DLD1 (cell line): ENCODE measurements around the gene SLC26A5.
"Not testable (repeated sequence)": the region's sequence is repeated elsewhere in the genome, so short reads cannot be mapped to it uniquely, and the experiment has no call there.

ENCODE experiments used
- in situ Hi-C: cut with HindIII; loops from 2 replicates; pipeline ENCODE4 v1.10.0; 2017; ENCODE audit warnings: low sequenced_read_pairs

The SLC26A5 gene, protein sequence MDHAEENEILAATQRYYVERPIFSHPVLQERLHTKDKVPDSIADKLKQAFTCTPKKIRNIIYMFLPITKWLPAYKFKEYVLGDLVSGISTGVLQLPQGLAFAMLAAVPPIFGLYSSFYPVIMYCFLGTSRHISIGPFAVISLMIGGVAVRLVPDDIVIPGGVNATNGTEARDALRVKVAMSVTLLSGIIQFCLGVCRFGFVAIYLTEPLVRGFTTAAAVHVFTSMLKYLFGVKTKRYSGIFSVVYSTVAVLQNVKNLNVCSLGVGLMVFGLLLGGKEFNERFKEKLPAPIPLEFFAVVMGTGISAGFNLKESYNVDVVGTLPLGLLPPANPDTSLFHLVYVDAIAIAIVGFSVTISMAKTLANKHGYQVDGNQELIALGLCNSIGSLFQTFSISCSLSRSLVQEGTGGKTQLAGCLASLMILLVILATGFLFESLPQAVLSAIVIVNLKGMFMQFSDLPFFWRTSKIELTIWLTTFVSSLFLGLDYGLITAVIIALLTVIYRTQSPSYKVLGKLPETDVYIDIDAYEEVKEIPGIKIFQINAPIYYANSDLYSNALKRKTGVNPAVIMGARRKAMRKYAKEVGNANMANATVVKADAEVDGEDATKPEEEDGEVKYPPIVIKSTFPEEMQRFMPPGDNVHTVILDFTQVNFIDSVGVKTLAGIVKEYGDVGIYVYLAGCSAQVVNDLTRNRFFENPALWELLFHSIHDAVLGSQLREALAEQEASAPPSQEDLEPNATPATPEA

DNA sequence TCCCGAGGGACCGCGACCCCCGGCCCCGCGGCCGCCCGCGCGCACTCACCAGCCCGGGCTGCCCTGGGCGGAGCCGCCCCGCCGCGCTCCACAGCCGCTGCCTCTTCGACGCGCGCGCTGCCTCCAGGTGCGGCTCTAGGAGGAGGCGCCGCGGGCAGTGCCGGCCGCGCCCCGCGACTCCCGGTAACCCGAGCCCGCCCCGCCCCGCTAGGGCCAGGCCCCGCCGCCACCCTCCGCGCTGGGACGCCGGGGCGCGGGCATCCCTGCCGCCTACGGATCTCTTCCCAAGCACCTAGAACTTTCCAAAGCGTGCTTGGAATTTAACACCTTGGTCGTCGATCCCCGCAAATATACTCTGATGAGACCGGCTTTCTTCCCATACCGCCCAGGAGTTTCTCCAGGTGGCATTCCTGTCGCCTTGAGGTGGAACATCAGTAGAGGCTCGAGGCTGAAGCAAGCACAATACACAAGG, at the start of gene SLC26A5:
Gene SLC26A5, minus strand, starts transcription at position 159 of the 472 bp plus-strand sequence. CDS start 24,693 bp downstream, outside the sequence.
- in situ Hi-C loops = no loop called here

DNA sequence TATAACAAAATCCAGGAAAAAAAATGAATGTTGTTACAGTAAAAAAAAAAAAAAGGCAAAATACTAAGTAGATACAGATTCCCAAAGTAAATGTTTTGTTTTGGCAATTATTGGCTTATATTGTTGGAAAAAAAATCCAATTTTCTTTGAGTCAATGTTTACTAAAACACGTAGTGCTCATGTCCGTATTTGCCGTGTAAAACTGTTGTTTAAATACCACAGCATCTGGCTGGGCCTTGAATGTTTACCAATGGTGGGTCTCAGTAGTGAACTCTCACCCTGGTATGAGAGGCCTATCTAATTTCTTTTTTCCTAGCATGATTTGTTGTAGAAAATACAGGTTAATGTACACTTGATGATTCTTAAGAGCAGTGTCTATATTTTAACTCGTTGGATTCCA, 41.4 kb upstream of the SLC26A5 start:
- in situ Hi-C loops = no loop called here

DNA sequence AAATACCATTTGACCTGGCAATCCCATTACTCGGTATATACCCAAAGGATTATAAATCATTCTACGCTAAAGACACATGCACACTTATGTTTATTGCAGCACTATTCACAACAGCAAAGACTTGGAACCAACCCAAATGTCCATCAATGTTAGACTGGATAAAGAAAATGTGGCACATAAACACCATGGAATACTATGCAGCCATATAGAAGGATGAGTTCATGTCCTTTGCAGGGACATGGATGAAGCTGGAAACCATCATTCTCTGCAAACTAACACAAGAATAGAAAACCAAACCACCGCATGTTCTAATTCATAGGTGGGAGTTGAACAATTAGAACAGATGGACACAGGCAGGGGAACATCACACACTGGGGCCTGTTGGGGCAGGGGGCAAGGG, 40.9 kb upstream of the SLC26A5 start:
- in situ Hi-C loops = not testable (repeated sequence)

DNA sequence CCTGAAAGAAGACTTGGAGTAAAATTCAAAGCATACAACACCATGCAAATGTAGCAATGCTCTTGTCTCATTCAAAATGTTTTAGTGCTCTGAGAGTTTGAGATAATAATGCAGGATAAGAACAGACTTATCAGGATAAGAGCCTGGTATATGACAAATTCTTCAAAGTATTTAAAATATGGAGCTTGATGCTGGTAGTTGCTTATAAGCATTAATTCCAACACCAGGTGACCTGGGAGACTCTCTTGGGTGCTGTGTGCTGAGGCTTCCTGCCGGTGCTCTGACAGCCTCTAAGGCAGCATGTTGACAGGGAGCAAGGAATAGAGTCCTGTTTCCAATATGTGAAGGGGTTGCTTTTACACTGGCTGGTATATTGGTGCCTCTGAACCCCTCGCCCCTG, 34.8 kb upstream of the SLC26A5 start:
- in situ Hi-C loops = no loop called here

DNA sequence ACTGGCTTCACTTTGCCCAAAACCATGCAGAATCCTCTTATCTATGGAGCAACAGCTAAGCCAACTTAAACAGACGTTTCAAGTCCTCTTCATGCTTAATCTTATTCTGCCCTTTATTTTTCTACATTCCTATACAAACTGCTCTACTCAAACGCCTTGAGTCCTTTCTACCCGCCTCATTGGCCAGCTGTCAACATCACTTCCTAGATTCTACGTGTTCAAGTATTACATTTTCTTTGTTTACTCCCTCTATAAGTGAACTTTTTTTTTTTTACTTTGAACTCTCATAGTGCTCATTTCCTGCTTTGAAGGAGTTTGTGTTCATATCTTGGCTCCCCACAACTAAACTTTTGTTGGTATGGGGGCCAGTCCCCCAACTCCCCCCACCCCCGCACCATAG, 28.9 kb upstream of the SLC26A5 start:
- in situ Hi-C loops = no loop called here

DNA sequence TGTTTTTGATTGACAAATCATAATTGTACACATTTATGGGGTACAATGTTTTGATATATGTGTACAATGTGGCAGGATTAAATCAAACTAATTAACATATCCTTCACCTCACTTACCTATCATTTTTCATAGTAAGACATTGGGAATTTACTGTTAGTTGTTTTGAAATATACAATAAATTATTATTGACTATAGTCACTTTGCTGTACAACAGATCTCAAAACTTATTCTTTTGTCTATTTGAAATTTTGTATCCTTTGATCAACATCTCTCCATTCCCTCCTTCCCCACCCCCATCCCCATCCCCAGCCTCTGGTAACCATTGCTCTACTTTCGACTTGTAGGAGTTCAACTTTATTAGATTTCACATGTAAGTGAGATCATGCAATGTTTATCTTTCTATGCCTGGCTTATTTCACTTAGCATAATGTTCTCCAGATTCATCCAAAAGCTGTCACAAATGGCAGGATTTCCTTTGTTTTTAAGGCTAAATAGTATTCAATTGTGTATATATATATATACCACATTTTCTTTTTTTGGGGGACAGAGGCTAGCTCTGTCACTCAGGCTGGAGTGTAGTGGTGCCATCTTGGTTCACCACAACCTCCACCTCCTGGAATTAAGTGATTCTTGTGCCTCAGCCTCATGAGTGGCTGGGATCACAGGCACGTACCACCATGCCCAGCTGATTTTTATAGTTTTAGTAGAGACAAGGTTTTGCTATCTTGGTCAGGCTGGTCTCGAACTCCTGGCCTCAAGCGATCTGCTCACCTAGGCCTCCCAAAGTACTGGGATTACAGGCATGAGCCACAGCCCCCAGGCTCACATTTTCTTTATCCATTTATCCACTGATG, 23.3 kb upstream of the SLC26A5 start:
- in situ Hi-C loops = no loop called here

DNA sequence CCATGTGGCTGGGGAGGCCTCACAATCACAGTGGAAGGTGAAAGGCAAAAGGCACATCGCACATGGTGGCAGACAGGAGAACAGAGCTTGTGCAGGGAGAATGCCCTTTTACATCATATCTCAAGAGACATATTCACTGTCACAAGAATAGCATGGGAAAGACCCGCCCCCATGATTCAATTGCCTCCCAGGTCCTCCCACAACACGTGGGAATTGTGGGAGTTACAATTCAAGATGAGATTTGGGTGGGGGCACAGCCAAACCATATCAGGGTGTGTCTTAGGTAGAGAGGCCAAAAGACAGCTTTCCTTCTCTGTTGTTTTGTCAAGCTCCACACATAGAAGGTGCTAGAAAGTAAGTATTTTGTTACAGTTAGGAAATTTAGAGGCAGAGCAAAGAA, 20.8 kb upstream of the SLC26A5 start:
- in situ Hi-C loops = no loop called here

DNA sequence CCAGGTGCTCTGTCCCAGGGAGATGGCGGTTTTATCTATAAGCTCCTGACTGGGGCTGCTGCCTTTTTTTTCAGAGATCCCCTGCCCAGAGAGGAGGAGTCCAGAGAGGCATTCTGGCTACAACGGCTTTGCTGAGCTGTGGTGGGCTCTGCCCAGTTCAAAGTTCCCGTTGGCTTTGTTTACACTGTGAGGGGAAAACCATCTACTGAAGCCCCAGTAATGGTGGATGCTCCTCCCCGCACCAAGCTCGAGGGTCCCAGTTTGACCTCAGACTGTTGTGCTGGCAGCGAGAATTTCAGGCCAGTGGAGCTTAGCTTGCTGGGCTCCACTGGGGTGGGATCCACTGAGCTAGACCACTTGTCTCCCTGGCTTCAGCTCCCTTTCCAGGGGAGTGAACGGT, 16.4 kb upstream of the SLC26A5 start:
- in situ Hi-C loops = no loop called here

DNA sequence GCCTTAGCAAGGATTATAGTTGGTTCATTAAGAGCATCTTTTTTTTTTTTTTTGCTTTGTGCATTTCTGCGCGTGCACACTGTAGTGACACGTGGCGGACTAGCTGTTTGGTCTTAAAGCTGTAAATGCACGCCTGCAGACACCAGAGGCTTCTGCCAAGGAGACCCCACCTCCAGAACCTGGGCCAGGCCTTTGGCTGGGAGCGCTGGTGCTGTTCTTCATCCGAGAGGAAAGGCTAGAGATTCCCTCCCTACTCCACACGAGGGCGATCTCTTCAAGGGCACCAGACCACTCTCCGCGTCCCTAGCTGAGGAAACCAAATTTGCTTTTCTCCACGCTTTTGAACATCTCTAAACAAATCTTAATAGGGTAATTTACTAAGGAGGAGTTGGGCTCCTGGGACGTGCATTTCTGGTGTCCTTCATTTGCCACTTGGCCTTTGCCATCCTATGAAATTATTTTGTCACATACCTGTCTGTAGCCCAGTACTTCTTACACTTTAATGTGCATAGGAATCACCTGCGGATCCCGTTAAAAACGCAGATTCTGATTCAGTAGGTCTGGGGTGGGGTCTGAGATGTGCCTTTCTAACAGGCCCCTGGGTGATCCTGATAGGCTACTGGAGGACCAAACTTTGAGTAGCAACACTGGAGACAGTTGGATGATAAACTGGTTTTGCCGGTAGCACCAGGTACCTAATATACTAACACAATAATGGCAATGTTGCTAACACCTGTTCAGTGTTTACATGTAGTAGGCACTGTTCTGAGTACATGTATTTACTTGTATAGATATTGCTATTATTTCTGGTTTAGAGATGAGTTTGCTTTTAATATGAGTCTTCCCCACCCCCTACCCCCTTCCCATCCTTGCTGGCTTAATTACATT, 1.3 kb upstream of the SLC26A5 start:
- in situ Hi-C loops = no loop called here

DNA sequence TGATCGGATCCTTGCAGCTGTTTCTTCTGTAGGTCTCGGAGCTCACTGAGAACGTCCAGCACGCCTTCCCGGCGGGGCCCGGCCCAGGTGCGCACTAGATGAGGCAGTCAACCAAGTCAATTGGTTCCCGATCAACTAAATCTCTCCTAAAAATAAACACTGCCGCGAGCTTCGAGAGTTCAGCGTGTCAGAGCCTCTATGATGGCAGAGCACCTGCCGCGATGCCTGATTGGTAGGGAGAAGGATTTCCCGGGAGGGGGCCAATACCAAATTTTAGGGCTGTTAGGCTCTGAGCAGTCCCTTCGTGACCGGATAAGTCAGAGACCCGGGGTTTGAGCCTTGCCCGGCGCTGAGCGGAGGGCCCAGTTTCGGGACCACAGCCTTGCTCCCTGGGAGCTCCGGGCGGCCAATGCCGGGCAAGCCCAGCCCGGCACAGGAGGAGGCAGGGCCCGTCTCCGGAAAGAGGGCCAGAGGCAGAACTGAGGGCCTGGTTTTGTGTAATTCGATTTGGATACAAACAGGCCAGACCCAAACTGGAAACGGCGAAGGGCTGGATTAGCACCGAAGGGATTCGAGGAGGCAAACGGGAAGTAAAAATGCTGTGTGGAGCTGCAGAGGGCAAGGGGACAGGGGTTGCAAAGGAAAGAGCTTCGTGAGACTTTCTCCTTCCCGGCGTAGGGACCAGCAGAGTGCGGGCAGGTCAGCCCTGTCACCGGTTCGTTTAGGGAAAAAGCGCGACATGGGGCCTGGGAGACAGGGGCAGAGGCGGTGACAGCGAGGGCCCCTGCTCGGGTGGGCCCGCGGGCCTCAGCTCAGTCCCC, 569 bp downstream of the SLC26A5 start:
- in situ Hi-C loops = no loop called here

DNA sequence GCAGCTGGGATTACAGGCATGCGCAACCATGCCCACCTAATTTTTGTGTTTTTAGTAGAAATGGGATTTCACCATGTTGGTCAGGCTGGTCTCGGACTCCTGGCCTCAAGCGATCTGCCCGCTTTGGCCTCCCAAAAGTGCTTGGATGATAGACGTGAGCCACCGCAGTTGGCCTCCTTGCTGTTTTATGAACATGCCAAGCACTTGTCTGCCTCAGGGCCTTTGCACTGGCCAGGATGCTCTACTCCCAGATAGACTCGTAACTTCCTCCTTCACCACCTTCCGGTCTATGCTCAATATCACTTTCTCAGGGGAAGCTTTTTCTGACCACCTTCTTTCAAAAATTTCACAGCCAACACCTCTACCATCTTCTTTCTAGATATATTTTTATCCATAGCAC, 6.3 kb downstream of the SLC26A5 start:
- in situ Hi-C loops = no loop called here

DNA sequence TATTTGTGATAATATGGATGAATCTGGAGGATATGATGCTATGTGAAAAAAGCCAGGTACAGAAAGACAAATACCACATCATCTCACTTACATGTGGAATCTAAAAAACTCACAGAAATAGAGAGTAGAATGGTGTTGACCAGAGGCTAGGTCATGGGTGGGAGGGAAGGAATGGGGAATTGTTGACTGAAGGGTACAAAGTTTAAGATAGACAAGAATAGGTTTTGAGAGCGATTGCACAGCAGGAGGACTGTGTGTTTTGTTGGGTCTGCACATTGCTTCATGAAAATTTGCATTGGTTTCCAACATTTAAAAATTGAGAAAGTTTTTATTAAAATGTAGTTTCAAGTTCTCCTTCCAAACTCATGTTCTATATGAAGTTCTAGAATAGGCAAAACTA, 8.4 kb downstream of the SLC26A5 start:
- in situ Hi-C loops = no loop called here

DNA sequence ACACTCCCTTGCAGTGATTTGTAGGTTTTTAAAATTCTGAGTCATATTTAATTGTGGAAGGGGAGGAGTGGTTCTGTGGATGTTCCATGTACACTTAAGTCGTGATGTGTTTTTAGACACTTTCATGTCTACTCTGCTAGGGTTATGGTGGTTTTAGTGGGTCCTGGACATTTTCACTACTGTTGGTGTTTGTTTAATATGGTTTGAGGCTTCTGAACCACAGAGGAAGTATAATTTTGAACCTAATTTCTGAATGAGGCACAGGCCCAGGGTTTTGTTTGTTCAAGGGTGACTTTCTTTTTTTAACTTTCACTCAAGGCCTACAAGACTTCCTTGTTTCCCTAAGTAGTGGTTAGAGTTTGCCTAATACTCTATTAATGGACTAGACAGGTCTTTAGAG, 13.3 kb downstream of the SLC26A5 start:
- in situ Hi-C loops = no loop called here

DNA sequence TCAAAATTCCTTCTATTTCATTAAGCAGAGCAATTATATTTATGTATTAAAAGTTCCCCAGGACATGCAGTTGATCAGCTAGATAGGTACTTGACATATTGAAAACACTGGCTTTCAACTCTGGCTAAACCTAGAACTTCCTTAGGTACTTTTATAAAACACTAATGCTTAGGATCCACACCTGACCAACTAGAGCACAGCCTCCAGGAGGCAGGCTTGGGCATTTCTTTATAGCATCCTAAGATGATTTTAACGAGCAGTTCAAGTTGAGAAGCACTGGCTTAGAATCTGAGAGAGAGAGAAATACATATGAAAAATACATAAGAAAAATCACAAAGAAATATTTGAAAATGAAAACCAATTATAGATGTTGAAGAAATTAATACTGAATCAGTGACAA, 20.8 kb downstream of the SLC26A5 start:
- in situ Hi-C loops = no loop called here

DNA sequence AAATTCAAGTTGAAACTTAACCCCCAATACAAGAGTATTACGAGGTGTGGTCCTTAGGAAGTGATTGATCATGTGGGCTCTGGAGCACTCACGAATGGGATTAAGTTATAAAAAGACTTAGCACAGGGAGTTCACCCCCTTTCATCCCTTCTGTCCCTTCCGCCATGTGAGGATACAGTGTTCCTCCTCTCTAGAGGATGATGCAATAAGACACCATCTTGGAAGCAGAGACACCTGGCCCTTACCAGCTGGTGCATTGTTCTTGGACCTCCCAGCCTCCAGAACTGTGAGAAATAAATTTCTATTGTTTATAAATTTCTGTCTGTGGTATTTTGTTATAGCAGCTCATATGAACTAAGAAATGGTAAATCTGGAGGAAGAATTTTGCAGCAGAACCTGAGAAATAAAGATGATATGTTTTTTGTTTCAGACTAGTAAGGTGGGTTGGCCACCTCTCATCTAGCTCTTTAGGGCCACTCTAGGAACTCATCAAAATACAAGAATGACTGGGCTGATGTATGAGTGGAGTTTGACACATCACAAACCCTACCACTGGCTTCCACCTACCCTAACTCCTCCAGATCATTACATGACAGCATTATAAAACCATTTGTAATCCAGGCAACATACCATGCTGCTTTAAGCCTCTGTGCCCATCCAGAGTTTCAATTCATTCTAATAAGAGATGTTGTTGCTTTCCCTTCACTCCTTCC, 22.4 kb downstream of the SLC26A5 start:
- in situ Hi-C loops = no loop called here

DNA sequence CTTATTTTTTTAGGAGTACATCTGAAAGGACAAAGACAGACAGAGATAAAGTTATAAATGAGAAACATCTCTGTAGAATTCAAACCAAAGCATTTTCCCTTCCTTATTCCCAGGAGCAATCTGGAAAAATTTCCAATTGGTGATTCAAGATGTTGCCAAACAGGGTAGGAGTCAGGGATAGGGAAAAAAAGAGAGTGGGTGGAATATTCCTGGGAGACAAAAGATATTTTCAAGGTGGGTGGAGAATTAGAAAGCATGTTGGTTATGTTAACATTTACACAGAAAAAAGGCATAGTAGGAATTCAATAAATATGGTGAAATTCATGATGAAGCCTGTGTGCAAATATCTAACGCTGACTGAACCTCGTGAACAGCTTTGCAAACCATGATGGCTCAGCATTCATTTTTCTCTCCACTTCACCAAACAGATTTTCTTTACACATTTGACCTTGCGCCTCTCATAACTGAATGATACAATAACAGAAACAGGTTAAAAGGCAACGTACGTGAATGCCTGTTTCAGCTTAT, 25.1 kb downstream of the SLC26A5 start:
- in situ Hi-C loops = no loop called here

DNA sequence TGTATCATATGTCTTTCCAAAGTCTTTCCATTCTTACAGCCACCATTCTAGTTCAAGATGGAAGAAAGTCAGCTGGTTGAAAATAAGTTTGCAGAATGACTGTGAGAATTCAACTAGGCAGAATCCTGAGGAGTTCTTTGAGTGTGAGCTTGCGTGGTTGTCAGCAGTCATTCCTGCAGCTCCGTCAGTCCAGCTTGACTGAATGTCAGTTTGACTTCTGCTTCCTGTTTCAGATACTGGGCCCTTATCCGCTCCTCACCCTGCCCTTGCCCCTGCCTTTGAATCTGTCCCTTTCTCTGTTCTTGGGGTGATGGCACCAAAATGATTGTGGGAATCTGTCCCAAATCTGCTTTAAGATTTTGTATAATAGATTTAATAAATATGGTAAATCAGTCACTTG, 27.8 kb downstream of the SLC26A5 start:
- in situ Hi-C loops = loop anchor here (10.0 kb wide), 1 partner anchor 123 kb away; the partner anchor contains the start of gene PMPCB

DNA sequence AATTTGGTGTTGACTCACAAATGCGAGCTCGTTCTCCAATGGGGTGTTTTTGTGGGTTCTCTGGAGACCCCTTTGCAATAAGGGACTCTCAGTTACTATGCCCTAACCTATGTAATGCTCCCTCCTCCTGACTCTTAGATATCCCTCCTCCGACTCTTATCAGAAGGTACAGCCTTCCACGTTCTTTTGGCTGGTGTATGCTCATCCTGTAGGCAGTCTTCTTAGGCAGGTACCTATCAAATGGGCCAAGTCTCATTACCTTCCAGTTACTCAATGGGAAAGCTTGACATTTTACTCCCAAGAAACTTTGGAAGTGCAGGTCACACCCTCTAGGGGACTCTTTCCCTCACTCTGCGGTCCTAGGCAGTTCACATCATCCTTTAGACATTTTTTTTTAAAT, 32.6 kb downstream of the SLC26A5 start:
- in situ Hi-C loops = loop anchor here (10.0 kb wide), 1 partner anchor 119 kb away; the partner anchor contains the start of gene PMPCB
